ENCODE data around the gene C16orf86.

Gene C16orf86, protein sequence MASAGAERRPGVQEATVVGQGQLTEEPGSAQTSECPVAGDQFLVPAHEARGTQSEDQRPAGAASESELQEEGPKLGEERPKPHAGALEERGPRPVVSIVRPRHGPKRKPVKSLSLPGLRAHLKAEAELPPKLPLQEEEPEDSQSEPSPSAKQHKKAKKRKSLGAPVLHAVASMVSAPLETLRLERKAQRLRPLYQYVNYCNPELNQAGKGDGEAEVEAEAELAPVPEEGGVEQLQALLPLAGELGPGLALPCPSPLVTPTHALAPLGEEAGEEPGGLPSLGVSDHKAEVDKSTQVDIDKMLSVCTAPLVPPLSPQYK

GRCh38 chr16:67666559-67667452, at the start of gene C16orf86, which contains the start of gene ENKD1:
TSS of gene C16orf86 (plus strand) at chr16:67666814. CDS start at chr16:67666971, 157 bp downstream.
TSS of gene ENKD1 (minus strand) at chr16:67666750. CDS start at chr16:67666442, 308 bp downstream.
- peak in 53 of 56 donors; percentile 18 to 89 (median 68) for DNase-seq

- no peak for DNase-seq
These were observed 38.4 kb upstream of the C16orf86 start for GRCh38 chr16:67628216-67628615.

- peak in 20 of 56 donors; percentile 11 to 66 (median 28) for DNase-seq
These were observed 34.0 kb upstream of the C16orf86 start for GRCh38 chr16:67632415-67633172.

GRCh38 chr16:67636713-67637112, 29.9 kb upstream of the C16orf86 start:
- no peak for DNase-seq

- DNase-seq = no peak
These were observed 29.0 kb upstream of the C16orf86 start for GRCh38 chr16:67637625-67638024.

- peak in 46 of 56 donors; percentile 8 to 84 (median 47) for DNase-seq
These were observed 24.6 kb upstream of the C16orf86 start for GRCh38 chr16:67641779-67642708.

GRCh38 chr16:67644038-67644437, 22.6 kb upstream of the C16orf86 start:
- no peak for DNase-seq

DNA sequence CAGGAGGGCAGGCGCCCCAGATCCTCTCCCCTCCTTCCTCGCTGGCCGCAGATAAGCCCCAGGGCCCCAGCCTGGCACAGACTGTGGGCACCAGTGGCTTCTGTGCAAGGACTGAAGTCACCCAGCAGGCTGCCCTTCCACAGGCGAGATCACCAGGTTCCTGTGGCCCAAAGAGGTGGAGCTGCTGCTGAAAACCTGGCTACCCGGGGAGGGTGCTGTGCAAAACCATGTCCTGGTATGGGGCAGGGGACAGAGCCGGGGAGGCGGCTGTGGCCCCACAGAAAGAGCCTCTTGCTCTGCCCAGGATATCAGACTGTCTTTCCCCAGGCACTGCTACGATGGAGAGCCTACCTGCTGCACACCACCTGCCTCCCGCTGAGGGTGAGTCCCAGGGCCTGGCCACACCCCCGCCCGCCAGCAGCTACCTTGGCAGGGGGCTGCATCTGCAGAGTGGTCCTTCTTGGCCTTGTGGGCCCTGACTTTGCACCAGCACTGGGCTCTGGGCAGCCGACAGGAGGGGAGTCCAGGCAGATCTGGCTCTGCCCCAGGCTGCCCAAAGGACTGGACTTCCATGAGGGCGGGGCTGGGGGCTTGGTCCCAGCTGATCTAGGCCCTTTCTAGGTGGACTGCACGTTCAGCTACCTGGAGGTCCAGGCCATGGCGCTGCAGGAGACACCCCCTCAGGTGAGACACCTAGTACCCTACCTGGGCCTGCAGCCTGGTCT, 21.1 kb upstream of the C16orf86 start:
- no peak for DNase-seq

DNA sequence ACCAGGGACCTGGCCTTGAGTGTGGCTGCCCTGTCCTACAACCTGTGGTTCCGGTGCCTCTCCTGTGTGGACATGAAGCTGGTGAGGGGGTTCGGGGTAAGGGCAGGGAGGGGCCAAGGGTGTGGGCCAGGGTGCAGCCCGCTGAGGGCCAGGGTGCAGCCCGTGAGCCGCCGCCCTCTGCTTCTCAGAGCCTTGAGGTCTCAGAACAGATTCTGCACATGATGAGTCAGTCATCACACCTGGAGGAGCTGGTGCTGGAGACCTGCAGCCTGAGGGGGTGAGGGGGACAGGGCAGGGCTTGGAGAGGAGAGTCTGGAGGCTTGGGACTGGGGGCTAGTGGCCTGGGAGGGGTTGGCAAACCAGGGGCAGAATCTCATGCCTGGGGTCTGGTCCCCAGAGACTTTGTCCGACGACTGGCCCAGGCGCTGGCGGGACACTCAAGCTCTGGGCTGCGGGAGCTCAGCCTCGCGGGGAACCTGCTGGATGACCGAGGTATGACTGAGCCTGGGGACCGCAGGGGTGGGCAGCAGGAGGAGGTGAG, 19.4 kb upstream of the C16orf86 start:
- DNase-seq = no peak

- DNase-seq = no peak
These were observed 18.9 kb upstream of the C16orf86 start for GRCh38 chr16:67647681-67648080.

GRCh38 chr16:67648088-67648763, 18.4 kb upstream of the C16orf86 start:
- DNase-seq = no peak

DNA sequence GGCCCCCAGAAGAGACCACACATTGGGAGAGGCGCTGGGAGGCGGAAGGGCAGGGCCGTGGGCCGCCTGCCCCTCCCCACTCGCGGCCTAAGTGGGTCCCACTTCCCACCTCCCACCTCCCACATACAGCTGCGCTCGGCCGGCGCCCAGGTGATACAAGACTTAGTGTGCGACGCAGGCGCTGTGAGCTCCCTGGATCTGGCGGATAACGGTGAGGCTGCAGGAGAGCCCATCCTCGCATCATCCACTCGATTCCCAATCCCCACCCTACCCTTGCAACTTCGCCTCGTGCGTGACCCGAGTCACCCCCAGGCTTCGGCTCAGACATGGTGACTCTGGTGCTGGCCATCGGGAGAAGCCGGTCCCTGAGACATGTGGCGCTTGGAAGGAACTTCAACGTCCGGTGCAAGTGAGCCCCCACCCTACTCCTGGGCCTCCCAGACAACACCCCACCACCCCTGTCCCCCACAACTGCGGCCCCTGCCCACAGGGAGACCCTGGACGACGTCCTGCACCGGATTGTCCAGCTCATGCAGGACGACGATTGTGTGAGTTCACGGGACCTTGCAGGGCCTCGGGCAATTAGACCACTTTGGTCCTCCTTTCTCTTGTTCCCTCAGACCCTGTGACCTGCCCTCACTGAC, 17.7 kb upstream of the C16orf86 start:
- DNase-seq = peak in 2 of 56 donors; percentile 3 to 19

DNA sequence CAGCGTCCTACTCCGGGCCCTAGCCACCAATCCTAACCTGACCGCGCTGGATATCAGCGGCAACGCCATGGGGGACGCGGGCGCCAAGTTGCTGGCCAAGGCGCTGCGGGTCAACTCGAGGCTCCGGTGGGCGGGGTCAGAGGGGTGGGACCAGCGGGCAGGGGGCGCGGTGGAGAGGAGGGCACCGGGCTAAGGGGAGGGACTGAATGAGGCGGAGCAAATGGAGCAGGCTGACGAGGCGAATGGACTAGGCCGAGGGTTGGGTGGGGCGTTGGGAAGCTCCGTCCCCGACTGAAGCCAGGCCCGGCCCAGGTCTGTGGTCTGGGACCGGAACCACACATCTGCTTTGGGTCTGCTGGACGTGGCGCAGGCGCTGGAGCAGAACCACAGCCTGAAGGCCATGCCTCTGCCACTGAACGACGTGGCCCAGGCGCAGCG, 17.1 kb upstream of the C16orf86 start:
- DNase-seq = no peak

DNA sequence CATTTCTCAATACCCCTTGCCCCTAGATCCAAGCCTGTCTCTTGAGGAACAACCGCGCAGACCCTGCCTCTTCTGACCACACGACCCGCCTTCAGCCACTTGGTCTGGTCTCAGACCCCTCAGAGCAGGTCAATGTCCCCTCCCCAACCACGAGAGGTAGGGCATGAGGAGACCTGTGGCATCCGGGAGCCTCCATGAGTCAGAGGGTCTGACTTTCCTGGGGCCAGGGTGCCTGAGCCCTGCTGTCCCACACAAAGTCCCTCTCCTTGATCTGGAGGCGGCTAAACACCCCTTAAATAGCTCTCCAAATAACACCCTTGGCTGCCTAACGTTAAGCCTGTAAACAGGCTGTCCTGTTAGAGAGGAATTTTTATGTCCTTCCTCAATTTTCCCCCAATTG, 16.6 kb upstream of the C16orf86 start:
- no peak for DNase-seq

DNA sequence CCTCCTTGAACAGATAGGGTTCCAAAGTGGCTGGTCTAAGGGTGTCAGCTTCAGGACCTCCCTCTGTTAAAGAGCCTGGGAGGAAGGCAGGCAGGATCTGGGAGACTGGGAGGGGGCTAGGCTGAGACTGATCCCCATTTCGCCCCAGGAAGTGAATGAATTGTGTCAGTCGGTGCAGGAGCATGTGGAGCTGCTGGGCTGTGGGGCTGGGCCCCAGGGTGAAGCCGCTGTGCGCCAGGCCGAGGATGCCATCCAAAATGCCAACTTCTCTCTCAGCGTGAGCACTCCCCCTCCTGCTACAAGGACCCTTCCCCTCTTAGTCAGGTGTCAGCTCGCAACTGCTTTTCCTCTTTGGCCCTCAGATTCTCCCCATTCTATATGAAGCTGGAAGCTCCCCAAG, 15.6 kb upstream of the C16orf86 start:
- no peak for DNase-seq

DNA sequence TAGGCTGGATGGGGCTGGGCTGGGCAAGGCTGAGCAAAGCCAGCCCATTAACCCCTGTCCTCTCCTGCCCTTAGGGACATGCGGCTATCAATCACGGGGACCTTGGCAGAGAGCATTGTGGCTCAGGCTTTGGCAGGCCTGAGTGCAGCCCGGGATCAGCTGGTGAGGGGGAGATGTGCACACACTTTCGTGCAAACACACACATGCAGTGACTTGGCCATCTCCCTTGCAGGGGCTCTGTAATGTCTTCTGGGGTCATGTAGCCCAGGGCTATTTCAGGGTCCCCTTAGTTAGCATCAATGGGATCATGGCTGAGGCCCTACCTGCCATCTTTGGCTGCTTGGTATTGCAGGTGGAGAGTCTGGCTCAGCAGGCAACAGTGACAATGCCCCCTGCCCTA, 14.8 kb upstream of the C16orf86 start:
- no peak for DNase-seq

- DNase-seq = peak in 5 of 56 donors; percentile 9 to 40 (median 26)
These were observed 14.0 kb upstream of the C16orf86 start for GRCh38 chr16:67652578-67653127.

Measured in nucleus accumbens (tissue), 56 donors.